CD4-positive, alpha-beta T cell (primary cell): ENCODE measurements around the gene MACROD2. TPM values are rescaled to one million over a fixed set of nuclear protein-coding genes. Genes with fewer than 3 reads are reported as not detected.

Experiments
- ATAC-seq: fragments of 200-7000 bp; cut with Tn5 transposase; one replicate; pipeline ENCODE4 v1.10.0; 2022; ENCODE audit warnings: mild to moderate bottlenecking; ENCODE audit not compliant: poor library complexity
- CTCF ChIA-PET: fragments of 350-600 bp; sonication (Branson Sonifier 250); formaldehyde crosslinking; loops from one replicate; lab custom pipeline; 2021; ENCODE audit warnings: antibody characterized with exemption, inconsistent platforms; lab: Charles Lee
- POLR2A ChIA-PET: fragments of 350-600 bp; sonication (Branson Sonifier 250); formaldehyde crosslinking; loops from one replicate; lab custom pipeline; 2021; ENCODE audit warnings: antibody characterized with exemption, inconsistent platforms; lab: Charles Lee
- DNase-seq, 14 experiments: peaks; one replicate each; pipeline ENCODE4 v3.0.0-alpha.2; 2013 to 2020; ENCODE audit warnings: mixed read lengths in 2 of 14
- H3K27ac ChIP-seq, 2 donors: one replicate each; pipeline versions ENCODE4 v1.5.1 to v1.7.0; 2013; ENCODE audit warnings: low read length in 2 of 2, low read depth in 1 of 2, mild to moderate bottlenecking in 1 of 2
- H3K27me3 ChIP-seq, 2 experiments: 1 replicate in 1 of 2; 2 replicates in 1 of 2; pipeline versions ENCODE4 v1.6.1 to v1.7.0; 2013; ENCODE audit warnings: low read length in 2 of 2, control low read depth in 1 of 2, mild to moderate bottlenecking in 1 of 2, moderate library complexity in 1 of 2; ENCODE audit not compliant: insufficient read depth in 2 of 2, control insufficient read depth in 1 of 2
- H3K36me3 ChIP-seq: one replicate; pipeline ENCODE4 v1.6.1; 2013; ENCODE audit warnings: low read length, control low read depth; ENCODE audit not compliant: insufficient read depth
- H3K4me1 ChIP-seq: one replicate; pipeline ENCODE4 v1.6.1; 2013; ENCODE audit warnings: low read length, control low read depth; ENCODE audit not compliant: insufficient read depth
- H3K4me3 ChIP-seq: one replicate; pipeline ENCODE4 v1.5.1; 2013; ENCODE audit warnings: mild to moderate bottlenecking, low read length, moderate library complexity
- H3K9me3 ChIP-seq, 2 experiments: 1 replicate in 1 of 2; 2 replicates in 1 of 2; pipeline versions ENCODE4 v1.6.1 to v1.7.0; 2013; ENCODE audit warnings: low read length in 2 of 2, mild to moderate bottlenecking in 2 of 2, control low read depth in 1 of 2, moderate library complexity in 1 of 2; ENCODE audit not compliant: control insufficient read depth in 1 of 2, insufficient read depth in 1 of 2
- H3K27ac Mint-ChIP-seq: one replicate; pipeline ENCODE4 v1.8.0; 2020; ENCODE audit warnings: mixed read lengths
- H3K27me3 Mint-ChIP-seq: one replicate; pipeline ENCODE4 v1.8.0; 2021; ENCODE audit warnings: mixed read lengths
- H3K36me3 Mint-ChIP-seq: one replicate; pipeline ENCODE4 v1.8.0; 2021; ENCODE audit warnings: low read depth, mixed read lengths
- H3K4me1 Mint-ChIP-seq: one replicate; pipeline ENCODE4 v1.8.0; 2021; ENCODE audit warnings: low read depth, mixed read lengths
- H3K4me3 Mint-ChIP-seq: one replicate; pipeline ENCODE4 v1.8.0; 2020; ENCODE audit warnings: mild to moderate bottlenecking, mixed read lengths
- H3K9me3 Mint-ChIP-seq: one replicate; pipeline ENCODE4 v1.8.0; 2020; ENCODE audit warnings: mixed read lengths
- CTCF ChIP-seq: fragments of 200-600 bp; IDR thresholded peaks from one replicate; pipeline ENCODE4 v1.8.0; 2022; ENCODE audit warnings: antibody characterized with exemption, mild to moderate bottlenecking
- intact Hi-C, 2 experiments: fragments of 100-400 bp; cut with DNase I in 1 of 2; cut with micrococcal nuclease in 1 of 2; formaldehyde crosslinking; loops; one replicate each; pipeline versions ENCODE4 v1.15.1 to v1.9.0; 2023 to 2025; cut with DNase I, micrococcal nuclease
- total RNA-seq, 174 experiments: library from RNA in 2 of 174; stranded (reverse) in 2 of 174; gene quantifications; one replicate each; pipeline ENCODE4 v1.2.3 and lab custom pipeline; 2021 to 2026

Gene MACROD2
- total RNA-seq, 2 experiments from 2014 or later = not detected

DNA sequence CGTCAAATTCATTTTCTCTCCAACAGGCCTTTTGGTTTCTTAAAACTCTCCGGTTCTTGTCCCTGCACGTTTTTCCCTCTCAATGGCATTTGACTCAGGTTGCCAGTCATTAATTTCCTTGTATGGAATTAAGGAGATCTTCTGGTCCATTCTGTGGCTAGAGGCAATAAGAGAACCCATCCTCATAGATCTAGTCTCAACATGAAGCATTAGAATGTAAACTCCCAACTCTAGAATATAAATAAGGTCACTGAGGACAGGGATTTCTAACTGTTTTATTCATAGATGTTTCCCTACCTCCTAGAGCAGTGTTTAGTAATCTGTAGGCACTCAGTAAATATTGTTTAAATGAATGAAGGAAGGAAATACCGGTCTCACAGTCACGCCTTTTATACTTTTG is 527.3 kb downstream of the MACROD2 start:
- no peak overlapping the region for H3K4me3 Mint-ChIP-seq
- no peaks in the 10 kb centered on the region for H3K27me3 Mint-ChIP-seq
- Histone ChIP-seq H3K4me1 (no peaks in the 10 kb centered on the region), H3K36me3 (no peaks in the 10 kb centered on the region), H3K9me3 (peaks cover 4 to 14% of the 10 kb centered on the region in 2 experiments), H3K4me3 (no peak overlapping the region), H3K27me3 (no peaks in the 10 kb centered on the region), H3K27ac (no peak overlapping the region)
- H3K9me3 Mint-ChIP-seq = peaks cover 18% of the 10 kb centered on the region
- H3K36me3 Mint-ChIP-seq = no peaks in the 10 kb centered on the region
- intact Hi-C loops = no loop called here
- no peak for DNase-seq
- H3K4me1 Mint-ChIP-seq = no peaks in the 10 kb centered on the region
- TF ChIP-seq CTCF = no peak
- no peak overlapping the region for H3K27ac Mint-ChIP-seq
- ATAC-seq = no peak
- CTCF ChIA-PET = no interaction called here
- POLR2A ChIA-PET = no interaction called here

GRCh38 chr20:14523090-14523489 is 527.8 kb downstream of the MACROD2 start:
- H3K4me3 Mint-ChIP-seq = no peak overlapping the region
- intact Hi-C loops = no loop called here
- no peak for ATAC-seq
- POLR2A ChIA-PET = no interaction called here
- peaks cover 18% of the 10 kb centered on the region for H3K9me3 Mint-ChIP-seq
- Histone ChIP-seq H3K9me3 (peaks cover 4 to 14% of the 10 kb centered on the region in 2 experiments), H3K27ac (no peak overlapping the region), H3K4me3 (no peak overlapping the region), H3K4me1 (no peaks in the 10 kb centered on the region), H3K36me3 (no peaks in the 10 kb centered on the region), H3K27me3 (no peaks in the 10 kb centered on the region)
- H3K4me1 Mint-ChIP-seq = no peaks in the 10 kb centered on the region
- no peaks in the 10 kb centered on the region for H3K27me3 Mint-ChIP-seq
- TF ChIP-seq CTCF = no peak
- DNase-seq = no peak
- no peaks in the 10 kb centered on the region for H3K36me3 Mint-ChIP-seq
- no peak overlapping the region for H3K27ac Mint-ChIP-seq
- CTCF ChIA-PET = no interaction called here

- DNase-seq = no peak
- intact Hi-C loops = no loop called here
- H3K4me3 Mint-ChIP-seq = no peak overlapping the region
- ATAC-seq = no peak
- H3K36me3 ChIP-seq = no peaks in the 10 kb centered on the region
- POLR2A ChIA-PET = no interaction called here
- H3K4me1 Mint-ChIP-seq = no peaks in the 10 kb centered on the region
- CTCF ChIA-PET = no interaction called here
- H3K9me3 Mint-ChIP-seq = peaks cover 21% of the 10 kb centered on the region
- no peak overlapping the region for H3K27ac ChIP-seq
- no peak for TF ChIP-seq CTCF
- no peaks in the 10 kb centered on the region for H3K36me3 Mint-ChIP-seq
- no peaks in the 10 kb centered on the region for H3K27me3 Mint-ChIP-seq
- H3K27ac Mint-ChIP-seq = no peak overlapping the region
- H3K4me3 ChIP-seq = no peak overlapping the region
- H3K27me3 ChIP-seq = no peaks in the 10 kb centered on the region
- peaks cover 4 to 14% of the 10 kb centered on the region in 2 experiments for H3K9me3 ChIP-seq
- H3K4me1 ChIP-seq = no peaks in the 10 kb centered on the region
These were observed 530.1 kb downstream of the MACROD2 start for GRCh38 chr20:14525426-14525825.
